Suprapubic skin (tissue), 3 donors: ENCODE results near the gene TMEM244.

Experiments used
- EP300 ChIP-seq: sonication (generic); formaldehyde crosslinking; IDR thresholded peaks from one replicate; pipeline ENCODE4 v1.6.1; 2017; ENCODE audit warnings: antibody characterized with exemption
- TF ChIP-seq, protein P1 (sequence below), 2 donors: fragments of 200-600 bp in 1 of 2; fragments of 450-650 bp in 1 of 2; sonication (generic) in 1 of 2; IDR thresholded peaks; one replicate each; pipeline ENCODE4 v1.5.1; 2016 to 2019; ENCODE audit warnings: antibody characterized with exemption in 2 of 2, mild to moderate bottlenecking in 1 of 2, moderate library complexity in 1 of 2

DNA sequence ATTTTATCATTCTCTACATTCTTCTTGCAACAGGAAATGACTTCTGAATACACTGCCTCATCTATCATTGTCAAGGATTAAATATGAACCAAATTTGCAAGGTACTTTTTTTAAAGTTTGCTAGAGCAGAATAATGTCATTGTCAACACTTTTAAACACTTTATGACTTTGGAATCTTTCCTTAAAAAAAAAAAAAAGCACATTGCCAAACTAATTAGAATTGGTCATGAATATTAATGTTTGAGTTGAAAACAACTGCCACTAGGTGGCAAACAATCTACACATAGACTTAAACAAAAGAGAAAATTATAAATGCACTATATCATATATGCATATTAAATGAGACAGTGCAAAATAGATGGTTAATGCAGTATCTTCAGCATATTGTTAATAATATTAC, 32.5 kb upstream of the TMEM244 start:
- TF ChIP-seq, protein P1, sequence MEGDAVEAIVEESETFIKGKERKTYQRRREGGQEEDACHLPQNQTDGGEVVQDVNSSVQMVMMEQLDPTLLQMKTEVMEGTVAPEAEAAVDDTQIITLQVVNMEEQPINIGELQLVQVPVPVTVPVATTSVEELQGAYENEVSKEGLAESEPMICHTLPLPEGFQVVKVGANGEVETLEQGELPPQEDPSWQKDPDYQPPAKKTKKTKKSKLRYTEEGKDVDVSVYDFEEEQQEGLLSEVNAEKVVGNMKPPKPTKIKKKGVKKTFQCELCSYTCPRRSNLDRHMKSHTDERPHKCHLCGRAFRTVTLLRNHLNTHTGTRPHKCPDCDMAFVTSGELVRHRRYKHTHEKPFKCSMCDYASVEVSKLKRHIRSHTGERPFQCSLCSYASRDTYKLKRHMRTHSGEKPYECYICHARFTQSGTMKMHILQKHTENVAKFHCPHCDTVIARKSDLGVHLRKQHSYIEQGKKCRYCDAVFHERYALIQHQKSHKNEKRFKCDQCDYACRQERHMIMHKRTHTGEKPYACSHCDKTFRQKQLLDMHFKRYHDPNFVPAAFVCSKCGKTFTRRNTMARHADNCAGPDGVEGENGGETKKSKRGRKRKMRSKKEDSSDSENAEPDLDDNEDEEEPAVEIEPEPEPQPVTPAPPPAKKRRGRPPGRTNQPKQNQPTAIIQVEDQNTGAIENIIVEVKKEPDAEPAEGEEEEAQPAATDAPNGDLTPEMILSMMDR (IDR thresholded peaks at IDR 0.05), result peak in 1 of 2 donors; percentile 2
- no peak for TF ChIP-seq EP300
